ENCODE measurements around the gene XIRP2.
A peak's percentile ranks its signal among the peaks of the same experiment; 100 is the strongest.
"Not testable (repeated sequence)": the region's sequence is repeated elsewhere in the genome, so short reads cannot be mapped to it uniquely, and the experiment has no call there.

XIRP2 gene

DNA sequence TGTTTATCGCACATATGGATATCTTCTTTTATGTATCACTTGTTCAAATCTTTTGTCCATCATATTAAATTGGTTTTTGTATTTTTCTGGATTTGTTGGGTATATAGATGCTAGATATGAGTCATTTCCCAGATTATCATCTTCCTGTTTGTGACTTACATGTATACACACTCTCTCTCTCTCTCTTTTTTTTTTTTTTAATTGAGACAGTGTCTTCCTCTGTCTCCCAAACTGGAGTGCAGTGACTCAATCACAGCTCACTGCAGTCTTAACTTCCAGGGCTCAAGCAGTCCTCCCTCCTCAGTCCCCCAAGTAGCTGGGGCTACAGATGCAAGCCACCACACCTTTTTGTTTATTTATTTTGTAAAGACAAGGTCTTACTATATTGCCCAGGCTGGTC is 43.8 kb downstream of the XIRP2 start:
- DNase-seq, result no peak

DNA sequence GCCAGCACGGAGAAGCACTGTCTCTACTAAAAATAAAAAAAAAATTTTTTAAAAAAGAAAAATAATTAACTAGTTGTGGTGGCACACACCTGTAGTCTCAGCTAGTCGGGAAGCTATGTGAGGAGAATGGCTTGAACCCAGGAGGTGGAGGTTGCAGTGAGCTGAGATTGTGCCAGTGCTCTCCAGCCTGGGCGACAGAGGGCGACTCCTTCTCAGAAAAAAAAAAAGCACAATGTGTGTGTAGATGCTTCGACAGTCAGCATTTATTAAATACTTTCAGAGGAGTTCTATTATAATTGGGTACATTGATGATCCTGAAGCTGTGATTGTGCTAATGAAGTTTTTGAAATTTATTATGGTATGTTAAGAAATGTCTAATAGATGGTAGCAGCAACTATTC is 46.5 kb downstream of the XIRP2 start:
- DNase-seq, result no peak

DNA sequence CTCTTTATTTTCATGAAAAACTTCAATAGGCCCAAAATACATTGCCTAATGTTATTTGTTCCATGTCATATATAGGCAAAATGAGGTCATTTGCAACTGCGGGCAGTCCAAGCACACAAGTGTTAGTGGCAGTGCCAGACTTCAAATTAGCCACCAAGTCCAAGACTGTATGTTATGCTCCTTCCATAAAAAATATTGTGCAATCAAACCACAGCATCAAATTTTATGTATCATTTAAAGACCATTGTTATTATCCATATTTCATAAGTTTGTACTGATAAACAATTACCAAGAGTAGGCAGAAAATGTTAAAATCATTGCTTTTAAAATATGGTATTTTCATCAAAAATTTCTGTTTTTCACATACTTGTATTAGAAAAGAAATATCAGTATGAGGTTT is 54.1 kb downstream of the XIRP2 start:
- no peak for DNase-seq

DNA sequence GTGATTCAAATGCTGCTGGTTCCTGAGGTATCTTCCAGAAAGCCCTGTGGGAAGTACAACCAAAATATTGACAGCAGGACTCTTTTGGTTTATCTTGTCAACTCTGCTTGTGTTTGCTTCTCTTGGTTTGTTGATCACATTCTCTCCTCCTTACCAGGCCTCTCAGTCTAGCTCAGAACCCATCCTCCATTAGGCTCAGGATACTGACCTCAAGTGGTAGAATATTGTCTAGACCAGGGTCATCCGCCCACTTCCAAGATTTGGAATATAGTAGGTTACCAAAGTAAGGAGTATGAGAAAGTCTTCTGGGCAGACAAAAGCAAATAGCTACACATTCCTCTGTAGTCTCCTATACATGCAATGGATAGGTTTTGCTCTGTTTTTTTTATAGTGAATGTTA is 56.6 kb downstream of the XIRP2 start:
- no peak for DNase-seq

DNA sequence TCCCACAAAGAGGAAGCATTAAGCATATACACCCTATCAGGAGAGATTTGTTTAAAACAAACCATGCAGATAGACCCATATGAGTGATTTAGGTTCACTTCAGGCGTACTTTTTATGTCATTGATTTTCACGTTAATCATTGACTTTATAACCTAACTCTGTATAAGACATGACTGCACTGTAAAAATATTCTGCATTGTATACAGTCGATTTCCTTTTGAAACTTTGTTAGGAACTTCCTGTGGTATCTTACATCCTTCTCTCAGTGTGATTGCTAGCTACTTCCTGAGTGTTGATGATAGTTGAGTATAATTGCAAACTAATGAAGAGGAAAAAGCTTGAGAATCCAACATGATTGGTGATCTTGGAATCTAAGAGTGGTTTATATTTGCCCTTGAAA is 69.4 kb downstream of the XIRP2 start:
- DNase-seq, result no peak

DNA sequence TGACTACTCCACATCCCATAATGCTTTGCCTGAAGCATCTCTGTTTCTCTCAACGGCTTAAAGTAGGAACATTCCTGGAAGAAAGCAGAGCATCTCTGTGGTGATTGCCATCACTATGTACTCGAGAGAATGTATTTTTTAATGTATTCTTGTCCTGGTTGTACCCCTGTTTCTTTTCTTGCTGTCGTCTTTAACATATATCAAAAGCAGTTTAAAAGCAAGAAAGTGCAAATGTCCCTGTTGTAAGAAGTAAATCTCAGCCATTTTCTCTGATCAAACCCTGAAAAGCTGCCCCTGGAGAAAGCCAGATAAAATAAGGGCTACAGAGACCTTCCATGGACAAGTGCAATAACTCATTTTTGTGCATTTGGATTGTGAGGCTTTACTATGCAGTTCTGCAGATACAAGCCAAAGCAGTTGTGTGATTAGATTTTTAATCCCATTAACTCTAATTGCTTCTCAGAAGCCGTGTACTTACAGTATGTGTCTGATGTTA is 70.8 kb downstream of the XIRP2 start:
- no peak for DNase-seq

DNA sequence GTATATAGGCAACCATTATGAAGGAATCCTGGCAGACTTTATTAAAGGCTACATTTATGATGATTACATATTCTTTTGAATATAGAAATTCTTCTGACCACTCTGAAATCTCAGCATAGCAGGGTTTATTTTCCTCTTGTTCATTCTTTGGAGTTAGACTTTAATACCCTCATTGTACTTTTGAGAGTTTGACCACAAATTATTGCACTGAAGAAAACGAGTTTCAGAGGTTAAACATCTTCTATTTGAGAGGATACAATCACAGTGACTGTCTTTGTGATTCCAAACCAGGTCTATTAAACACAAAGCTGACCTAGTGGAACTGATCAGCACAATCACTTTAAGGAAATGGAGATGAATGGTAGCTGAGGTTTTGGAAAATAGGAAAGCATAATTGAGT is 71.3 kb downstream of the XIRP2 start:
- DNase-seq, result no peak

DNA sequence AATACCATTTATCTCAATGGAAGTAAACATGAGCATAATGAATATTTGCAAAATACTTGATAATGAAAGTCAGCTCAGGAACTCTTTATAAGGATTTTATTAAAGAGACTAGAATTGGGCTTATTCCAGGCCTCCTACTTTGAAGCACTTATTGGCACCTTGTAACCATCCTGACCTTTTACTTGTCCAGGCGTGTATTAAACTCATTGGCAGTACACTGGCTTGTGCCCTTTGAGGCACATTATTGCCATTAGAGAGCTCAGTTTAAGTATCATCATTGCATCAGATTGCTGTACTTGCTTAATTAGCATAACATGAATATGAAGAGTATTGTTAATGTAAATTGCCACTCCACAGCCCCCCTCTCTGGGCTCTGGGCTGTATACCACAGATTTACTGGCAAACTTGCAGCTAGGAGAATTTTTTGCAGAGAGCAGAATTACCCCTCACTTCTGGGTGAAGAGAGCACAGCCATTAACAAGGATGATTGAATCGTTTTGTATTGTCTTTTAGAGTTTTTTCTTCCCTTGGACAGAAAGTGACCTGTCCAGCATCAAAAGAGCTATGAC is 72.5 kb downstream of the XIRP2 start:
- DNase-seq, result no peak

DNA sequence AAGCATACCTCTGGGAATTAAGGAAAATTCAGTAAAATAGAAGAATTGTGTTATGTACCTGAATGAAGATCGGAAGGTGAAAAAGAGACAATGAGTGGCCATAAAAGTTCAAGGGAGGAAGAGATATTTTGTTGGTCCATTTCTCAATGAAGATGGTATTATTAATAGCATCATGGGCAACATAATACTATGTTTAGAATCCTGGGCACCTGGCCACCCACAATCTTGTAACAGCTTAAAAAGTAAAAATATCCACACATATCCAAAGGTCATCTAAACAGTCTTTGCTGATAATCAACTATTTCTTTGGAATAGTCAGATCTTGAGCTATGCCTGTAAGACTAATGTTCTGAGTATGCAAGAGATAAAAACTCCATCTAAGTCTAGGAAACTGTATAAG is 73.7 kb downstream of the XIRP2 start:
- DNase-seq, result no peak

DNA sequence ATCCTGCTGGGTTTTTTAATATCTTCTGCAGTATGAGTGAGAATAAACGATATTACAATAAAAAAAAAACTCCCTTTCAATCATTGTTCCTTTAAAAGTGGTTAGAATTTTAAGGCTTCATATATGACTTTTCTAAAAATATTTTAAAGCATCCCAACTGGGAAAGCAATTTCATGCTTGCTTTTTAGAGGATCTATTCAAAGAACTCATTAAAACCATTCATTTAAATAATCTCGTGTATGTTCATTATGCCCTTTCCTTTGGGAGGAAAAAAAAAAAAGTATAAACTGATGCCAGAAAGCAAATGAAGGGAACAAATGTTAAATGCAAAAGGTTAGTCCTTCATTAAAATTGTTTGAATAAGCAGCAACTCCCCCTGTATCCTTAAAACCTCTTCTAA is 81.2 kb downstream of the XIRP2 start:
- DNase-seq, result no peak

DNA sequence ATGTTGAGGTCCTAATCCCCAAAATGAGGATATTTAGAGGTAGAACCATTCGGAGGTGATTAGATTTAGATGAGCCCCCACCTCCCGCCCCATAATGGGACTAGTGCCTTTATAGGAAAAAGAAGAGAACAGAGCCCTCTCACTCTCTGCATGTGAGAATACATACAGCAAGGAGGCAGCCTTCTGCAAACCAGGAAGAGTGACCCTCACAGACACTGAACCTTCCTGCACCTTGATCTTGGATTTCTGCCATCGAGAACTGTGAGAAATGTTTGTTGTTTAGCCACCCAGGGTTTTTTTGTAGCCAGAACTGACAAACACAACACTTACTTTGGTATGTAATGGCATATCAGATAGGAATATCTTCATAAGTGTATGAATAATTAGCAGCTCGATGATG is 83.7 kb downstream of the XIRP2 start:
- no peak for DNase-seq

DNA sequence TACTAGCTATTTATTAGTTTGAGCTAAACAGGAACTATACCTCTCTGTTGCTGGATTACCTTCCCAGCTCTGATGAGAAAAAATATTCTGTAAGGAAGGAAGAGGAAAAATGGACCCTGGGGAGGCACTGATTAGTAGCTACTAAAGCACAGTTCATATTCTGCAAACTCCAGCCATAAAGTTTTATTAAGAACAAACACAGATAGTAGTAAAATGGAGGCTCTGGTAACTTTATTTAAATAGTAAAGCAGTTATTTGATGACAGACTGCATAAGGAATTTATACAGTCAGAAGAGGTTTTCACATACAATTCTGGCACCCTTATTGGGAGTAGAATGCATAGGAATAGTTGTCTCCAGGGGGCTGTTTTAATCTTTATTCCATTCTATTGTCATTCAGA is 84.1 kb downstream of the XIRP2 start:
- DNase-seq, result no peak

DNA sequence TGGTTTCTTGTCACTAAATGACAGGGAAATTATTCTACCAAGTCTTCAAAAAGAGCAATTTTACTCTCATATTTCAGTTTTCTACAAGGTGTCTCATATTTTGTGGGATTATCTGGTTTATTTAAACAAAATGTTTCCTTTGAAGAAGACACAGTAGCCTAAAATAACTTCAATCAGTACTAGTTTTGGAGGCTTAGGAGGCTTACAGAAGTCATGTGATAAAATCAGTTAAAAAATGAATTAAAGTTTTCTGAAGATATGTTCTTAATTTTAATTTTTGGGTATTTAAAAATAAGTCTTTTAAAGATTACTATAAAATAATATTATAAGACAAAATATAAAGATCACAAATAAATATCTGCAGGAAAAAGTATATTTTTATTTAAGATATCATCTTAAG is 95.9 kb downstream of the XIRP2 start:
- DNase-seq, result no peak

DNA sequence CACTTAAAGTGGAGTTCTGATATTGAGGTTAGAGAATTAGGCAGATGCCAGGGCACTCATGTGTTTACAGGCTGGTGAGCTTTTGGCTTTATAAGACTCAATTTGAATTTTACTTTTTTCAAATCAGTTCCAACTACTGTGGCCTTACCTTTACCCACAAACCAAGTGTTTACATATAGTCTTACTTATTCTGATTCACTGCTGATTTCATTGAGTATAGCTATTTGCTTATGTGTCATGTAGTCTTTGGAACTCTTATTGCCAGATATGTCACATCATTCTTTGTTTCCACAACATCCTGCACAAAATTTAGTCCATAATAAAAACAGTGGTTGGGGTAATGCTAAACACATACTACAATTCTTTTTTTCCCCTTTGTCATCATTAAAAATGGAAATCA is 96.5 kb downstream of the XIRP2 start:
- DNase-seq, result no peak

DNA sequence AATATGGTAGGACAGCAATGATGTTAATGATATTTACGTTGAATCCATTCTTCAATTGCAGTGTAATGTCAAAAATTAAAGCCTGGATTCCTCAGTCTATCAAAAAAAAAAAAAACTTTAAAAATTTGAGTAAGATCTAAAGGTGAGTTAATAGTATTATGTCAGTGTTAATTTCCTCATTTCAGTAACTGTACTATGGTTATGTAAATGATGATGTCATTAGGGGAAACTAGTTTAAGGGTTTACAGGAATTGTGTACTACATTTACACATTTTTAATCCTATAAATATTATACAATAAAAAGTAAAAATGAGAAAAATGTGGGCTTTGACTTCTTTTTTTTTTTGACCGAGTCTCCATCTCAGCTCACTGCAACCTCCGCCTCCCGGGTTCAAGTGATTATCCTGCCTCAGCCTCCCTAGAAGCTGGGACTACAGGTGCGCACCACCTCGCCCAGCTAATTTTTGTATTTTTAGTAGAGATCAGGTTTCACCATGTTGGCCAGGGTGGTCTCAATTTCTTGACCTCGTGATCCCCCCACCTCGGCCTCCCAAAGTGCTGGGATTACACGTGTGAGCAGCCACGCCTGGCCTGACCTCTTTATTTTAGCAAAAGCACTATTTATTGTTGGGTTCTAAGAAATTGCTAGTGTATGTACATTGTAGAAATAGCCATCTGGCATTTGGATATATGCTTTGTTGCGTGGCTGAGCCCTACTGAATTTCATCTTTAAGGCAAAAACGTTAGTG is 106.5 kb downstream of the XIRP2 start:
- DNase-seq, result no peak

DNA sequence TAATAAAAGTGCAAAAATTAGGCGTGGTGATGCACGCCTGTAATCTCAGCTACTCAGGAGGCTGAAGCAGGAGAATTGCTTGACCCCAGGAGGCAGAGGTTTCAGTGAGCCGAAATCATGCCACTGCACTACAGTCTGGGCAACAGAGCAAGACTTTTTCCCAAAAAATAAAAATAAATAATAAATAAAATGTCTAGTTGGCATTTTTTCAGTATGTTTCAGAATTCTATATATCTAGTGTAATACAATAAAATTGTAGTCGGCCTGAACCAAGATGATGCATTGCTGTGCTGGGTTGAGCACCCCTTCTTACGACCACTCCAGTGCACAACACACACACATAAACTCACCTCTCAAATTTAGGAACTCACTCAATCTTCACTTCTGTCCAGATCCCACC is 108.2 kb downstream of the XIRP2 start:
- no peak for DNase-seq

DNA sequence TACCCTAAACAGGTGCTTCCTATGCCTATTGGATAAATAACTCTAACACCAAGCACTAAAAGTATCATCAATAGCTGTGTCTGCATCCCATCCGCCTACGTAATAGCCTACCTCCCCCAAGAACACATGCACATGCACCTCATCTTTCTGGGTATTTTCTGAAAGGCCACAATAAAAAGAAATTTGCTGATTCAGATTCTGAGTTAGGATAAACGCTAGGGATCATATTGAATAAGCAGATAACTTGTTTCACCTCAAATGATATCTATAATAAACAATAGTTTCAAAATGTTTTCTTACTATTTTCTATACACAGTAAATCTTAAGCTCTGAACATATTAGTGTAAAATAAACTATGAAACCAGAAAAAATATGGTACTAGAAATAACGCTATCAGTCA is 112.9 kb downstream of the XIRP2 start:
- DNase-seq, result no peak

DNA sequence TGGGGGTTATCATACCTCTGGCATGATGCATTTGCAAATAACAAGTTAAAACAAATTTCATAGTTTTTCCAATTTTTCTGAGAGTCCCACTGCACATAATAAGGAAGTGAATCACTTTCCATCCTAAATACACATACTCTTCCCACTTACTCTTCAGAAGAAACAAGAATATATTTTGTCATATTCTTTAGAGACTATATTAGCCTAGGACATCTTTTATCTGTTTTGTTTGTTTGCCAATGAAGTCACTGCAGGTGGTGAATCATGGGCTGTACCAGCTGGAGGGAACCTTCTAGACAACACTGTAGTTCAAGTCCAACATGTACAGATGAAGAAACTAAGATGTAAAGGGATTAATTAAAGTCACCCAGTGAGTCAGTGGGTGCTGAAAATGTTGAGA is 116.8 kb downstream of the XIRP2 start:
- DNase-seq, result peak; percentile 1

DNA sequence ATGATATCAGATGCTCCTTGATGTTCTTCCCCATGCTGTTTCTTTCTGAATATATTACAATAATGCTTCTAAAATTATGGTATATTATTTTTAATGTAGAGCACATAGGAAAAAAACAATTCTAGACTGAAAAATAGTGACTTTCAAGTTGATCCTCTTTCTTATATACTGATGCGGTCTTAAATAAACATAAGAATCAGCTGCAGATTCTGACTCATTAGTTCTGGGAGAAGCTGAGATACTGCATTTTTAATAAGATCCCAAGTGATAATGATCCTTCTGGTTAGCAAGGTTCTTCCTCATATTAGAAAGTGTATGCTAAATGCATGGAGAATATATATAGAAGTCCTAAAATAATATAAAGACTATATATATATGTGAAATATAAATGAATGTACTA is 124.9 kb downstream of the XIRP2 start:
- DNase-seq, result no peak

DNA sequence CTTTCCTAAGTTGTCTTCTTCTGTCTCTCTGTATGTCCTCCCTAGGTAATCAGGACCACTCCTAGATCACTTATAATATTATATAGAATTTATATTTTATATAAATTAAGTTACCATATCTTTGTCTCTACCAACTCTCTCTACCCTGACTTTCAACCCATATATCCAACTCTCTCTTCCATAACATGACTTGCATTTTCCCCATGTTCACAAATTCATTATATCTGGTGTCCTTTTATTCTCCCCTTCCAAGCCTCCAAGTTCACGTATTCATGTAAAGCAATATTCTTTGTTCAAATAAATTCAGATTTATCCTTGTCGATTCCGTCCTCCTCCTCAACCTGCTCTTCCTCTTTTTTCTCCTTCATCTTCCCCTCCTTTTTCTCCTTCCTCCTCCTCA is 127.5 kb downstream of the XIRP2 start:
- no peak for DNase-seq

DNA sequence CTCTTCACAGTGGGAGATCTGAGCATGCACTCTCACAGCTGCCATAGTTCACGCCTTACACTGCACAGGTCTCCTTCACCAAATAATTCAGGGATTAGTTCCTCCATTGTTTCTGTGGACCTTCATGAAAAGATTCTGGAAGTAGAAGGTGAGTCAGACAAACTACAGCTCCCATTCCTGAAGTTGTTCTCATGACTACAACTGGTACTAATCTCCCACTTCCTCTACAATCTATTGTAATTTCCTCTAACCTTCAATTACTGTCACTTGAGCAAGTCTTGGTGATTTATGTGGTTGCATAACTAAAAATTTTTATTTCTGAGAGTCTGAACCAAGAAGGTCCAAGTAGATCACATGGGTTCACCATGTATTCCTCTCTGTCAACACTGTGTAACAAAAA is 128.7 kb downstream of the XIRP2 start:
- DNase-seq, result no peak

DNA sequence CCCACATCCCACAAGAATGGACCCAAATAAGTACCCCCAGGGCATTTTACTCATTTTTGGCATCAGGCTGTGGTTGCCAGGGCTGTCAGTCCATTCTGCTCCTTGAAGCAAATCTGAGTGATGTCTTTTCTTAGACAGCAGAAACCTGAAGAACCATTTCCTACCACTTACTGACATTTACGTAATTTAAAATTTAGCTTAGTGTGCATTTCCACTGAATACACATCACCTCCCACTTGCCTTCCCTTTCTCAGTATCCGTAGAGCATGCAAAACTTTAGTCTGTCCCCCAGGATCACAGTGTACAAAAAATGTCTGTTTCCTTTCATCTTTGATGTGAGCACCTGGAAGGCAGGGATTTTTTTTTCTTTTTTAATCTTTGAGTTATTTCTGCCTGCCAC is 130.3 kb downstream of the XIRP2 start:
- DNase-seq, result no peak

DNA sequence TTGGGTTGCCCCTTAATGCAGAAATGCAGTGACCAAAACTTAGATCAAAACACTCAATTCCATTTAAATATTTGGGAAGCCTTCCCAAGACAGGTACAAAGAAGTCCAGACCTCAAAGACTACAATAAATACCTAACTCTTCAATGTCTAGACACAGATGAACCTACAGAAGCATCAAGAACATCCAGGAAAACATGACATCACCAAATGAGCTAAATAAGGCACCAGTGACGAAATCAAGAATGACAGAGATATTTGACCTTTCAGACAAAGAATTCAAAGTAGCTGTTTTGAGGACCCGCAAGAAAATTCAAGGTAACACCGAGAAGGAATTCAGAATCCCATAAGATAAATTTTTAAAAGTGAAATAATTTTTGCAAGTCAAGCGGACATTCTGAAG is 140.2 kb downstream of the XIRP2 start:
- no peak for DNase-seq

DNA sequence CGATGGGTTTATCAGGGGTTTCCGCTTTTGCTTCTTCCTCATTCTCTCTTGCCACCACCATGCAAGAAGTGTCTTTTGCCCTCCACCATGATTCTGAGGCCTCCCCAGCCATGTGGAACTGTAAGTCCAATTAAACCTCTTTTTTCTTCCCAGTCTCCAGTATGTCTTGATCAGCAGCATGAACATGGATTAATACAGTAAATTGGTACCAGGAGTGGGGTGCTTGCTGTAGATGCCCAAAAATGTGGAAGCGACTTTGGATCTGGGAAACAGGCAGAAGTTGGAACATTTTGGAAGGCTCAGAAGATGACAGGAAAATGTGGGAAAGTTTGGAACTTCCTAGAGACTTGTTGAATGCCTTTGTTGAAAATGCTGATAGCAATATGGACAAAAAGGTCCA is 146.7 kb downstream of the XIRP2 start:
- not testable (repeated sequence) for DNase-seq

DNA sequence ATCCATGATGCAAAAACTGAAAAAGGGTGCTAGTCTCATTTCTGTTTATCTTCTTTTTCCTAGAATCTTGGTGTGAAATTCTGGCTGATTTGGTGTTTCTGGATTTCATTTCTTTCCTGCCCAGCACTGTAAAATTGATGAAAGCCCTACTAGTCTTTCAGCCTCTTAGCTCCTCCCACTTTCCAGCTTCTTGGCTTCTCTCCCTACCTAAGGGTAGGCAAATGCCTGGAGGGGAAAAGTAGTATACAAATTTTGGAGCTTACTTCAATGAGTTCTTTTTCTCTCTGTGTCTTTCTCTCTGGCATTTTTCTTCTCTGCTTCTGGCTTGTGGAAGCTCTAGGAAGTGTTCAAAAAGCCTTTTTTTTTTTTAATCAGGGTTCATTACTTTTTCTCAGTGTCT is 160.5 kb downstream of the XIRP2 start:
- no peak for DNase-seq
